ENCODE measurements around the gene NSD2. TPM values are rescaled to one million over a fixed set of nuclear protein-coding genes. Genes with fewer than 3 reads are reported as not detected.
A peak's percentile ranks its signal among the peaks of the same experiment; 100 is the strongest.

Gene NSD2
- total and polyA plus RNA-seq, 9 of the 15 experiments (the other 6 are each of a cell fraction or from before 2014, with no cell fraction given) = 6.4 to 126 (median 58.8) TPM

GRCh38 chr4:1964443-1964842 lies 93.2 kb downstream of the NSD2 start:
- no TSS peak for BruUV-seq (replicated peaks)
- peak; percentile 47 to 74 (median 54) for DNase-seq (ENCODE audit: extremely low read depth in 1 of 4, low spot score in 3 of 4)
- H4K20me1 ChIP-seq (replicated peaks; ENCODE audit: control insufficient read depth, insufficient read depth, low read length) = 0 out of 2 replicates have a peak, but pooled peaks cover 4% of the 10 kb centered on the region
- peaks cover 85% of the 10 kb centered on the region for H3K36me3 ChIP-seq (ENCODE audit: control insufficient read depth, insufficient read depth, low read length)
- H3K4me2 ChIP-seq (ENCODE audit: insufficient read depth, low read length) = peak overlapping the region; percentile 19; the same call in 1 of the 2 replicates
- no peaks in the 10 kb centered on the region for H3K9me3 ChIP-seq (replicated peaks; ENCODE audit: control insufficient read depth, insufficient read depth, low read depth, low read length)
- FAIRE-seq = peak; percentile 84
- H3K79me2 ChIP-seq (ENCODE audit: control insufficient read depth, insufficient read depth, low read length) = peaks cover 14% of the 10 kb centered on the region
- H3K27me3 ChIP-seq (ENCODE audit: control insufficient read depth in 2 of 2, insufficient read depth in 2 of 2, low read length in 2 of 2) = no peaks in the 10 kb centered on the region
- POLR2A ChIA-PET = interaction anchor here (0.7 to 1.2 kb wide), 4 partner anchors 8 to 1272 kb away, joined by 3 to 5 read pairs (median 4); no protein-coding TSS in a partner anchor
- intact Hi-C loops (cut with micrococcal nuclease) = no loop called here
- in situ Hi-C loops (cut with MboI) = no loop called here
- peak overlapping the region in 1 of 2 experiments; percentile 8; a peak in 1 of 4 replicates for H3K9ac ChIP-seq (ENCODE audit: insufficient read depth in 1 of 2, low read depth in 2 of 2, low read length in 2 of 2)
- ATAC-seq = peak; percentile 89
- 13% methylated on average over 6 of the region's 6 CpGs for WGBS (ENCODE audit: insufficient coverage, low coverage, missing lambda C conversion rate)
- H3K4me3 ChIP-seq = no peak overlapping the region
- H3K4me1 ChIP-seq (replicated peaks in 1 of 2; ENCODE audit: control insufficient read depth in 2 of 2, insufficient read depth in 2 of 2, low read length in 2 of 2) = peaks cover 10 to 14% of the 10 kb centered on the region in 2 experiments; a peak in 4 of 5 replicates
- CTCF ChIA-PET (ENCODE audit: low intra/inter-chr PET ratio) = no interaction called here
- no peaks in the 10 kb centered on the region for H3K9me1 ChIP-seq (ENCODE audit: control insufficient read depth, insufficient read depth, low read length)
- peak overlapping the region; percentile 1; the same call in 1 of the 3 replicates for H3K27ac ChIP-seq (ENCODE audit: extremely low read depth, low read depth, low read length)
- no peak overlapping the region for H2AFZ ChIP-seq (ENCODE audit: low read depth, low read length)
- TF ChIP-seq L3MBTL2 (IDR thresholded peaks at IDR 0.05) (peak; percentile 27; the same call in 1 of the 2 replicates), HIVEP1 (CRISPR knock-in tag; IDR thresholded peaks at IDR 0.05) (no peak), SOX6 (IDR thresholded peaks at IDR 0.05) (0 out of 2 replicates have a peak, but pooled peaks have one; percentile 24), RCOR1 (IDR thresholded peaks at IDR 0.05; ENCODE audit: borderline replicate concordance in 1 of 2, low read depth in 2 of 2, low read length in 2 of 2) (peak in 1 of 2 experiments; percentile 20; a peak in 1 of 4 replicates), FOXJ2 (tag; IDR thresholded peaks at IDR 0.05) (no peak), E2F6 (IDR thresholded peaks at IDR 0.05; ENCODE audit: borderline replicate concordance in 1 of 2, extremely low read depth in 1 of 2, insufficient read depth in 1 of 2, insufficient read length in 1 of 2, low read depth in 1 of 2, low read length in 1 of 2, poor library complexity in 1 of 2, severe bottlenecking in 1 of 2) (peak in 1 of 2 experiments; percentile 12), VEZF1 (CRISPR knock-in tag; IDR thresholded peaks at IDR 0.05) (peak; percentile 41; the same call in 1 of the 2 replicates), DPF2 (IDR thresholded peaks at IDR 0.05) (0 out of 2 replicates have a peak, but pooled peaks have one; percentile 26), TEAD4 (IDR thresholded peaks at IDR 0.05; ENCODE audit: low read length) (0 out of 2 replicates have a peak, but pooled peaks have one; percentile 8), TEAD4 (CRISPR knock-in tag; IDR thresholded peaks at IDR 0.05; ENCODE audit: borderline replicate concordance) (no peak), FOXP1 (CRISPR knock-in tag; IDR thresholded peaks at IDR 0.05) (no peak), ZNF764 (CRISPR knock-in tag; IDR thresholded peaks at IDR 0.05; ENCODE audit: low read depth) (no peak), LCOR (CRISPR knock-in tag; IDR thresholded peaks at IDR 0.05) (0 out of 2 replicates have a peak, but pooled peaks have one; percentile 46), TFAP4 (CRISPR knock-in tag; IDR thresholded peaks at IDR 0.05; ENCODE audit: borderline replicate concordance) (peak; percentile 80), HNRNPLL (IDR thresholded peaks at IDR 0.05; ENCODE audit: low read depth, low read length, poor library complexity, severe bottlenecking) (no peak), XRCC4 (IDR thresholded peaks at IDR 0.05; ENCODE audit: extremely low read depth, insufficient read depth, insufficient read length) (no peak), GABPB1 (CRISPR knock-in tag; IDR thresholded peaks at IDR 0.05) (no peak), CBFA2T3 (IDR thresholded peaks at IDR 0.05) (peak; percentile 26), EP300 (IDR thresholded peaks at IDR 0.05; ENCODE audit: low read length) (peak; percentile 9; the same call in 1 of the 2 replicates), ZEB2 (IDR thresholded peaks at IDR 0.05) (peak; percentile 33; the same call in 1 of the 2 replicates), HNRNPL (IDR thresholded peaks at IDR 0.05; ENCODE audit: low read depth, low read length) (no peak)

Measured in K562 (cell line).